ENCODE data around the gene TMEM52.

The TMEM52 gene

GRCh38 chr1:1924849-1925248, 5.8 kb upstream of the TMEM52 start:
- ATAC-seq: no peak
- TF ChIP-seq ISL1 (CRISPR knock-in tag; IDR thresholded peaks at IDR 0.05) (no peak), ZNF565 (CRISPR knock-in tag; conservative IDR thresholded peaks at IDR 0.05; ENCODE audit: low read depth) (no peak), ZNF70 (CRISPR knock-in tag; IDR thresholded peaks at IDR 0.05) (no peak), RARB (CRISPR knock-in tag; IDR thresholded peaks at IDR 0.05) (no peak), ZC3H10 (CRISPR knock-in tag; IDR thresholded peaks at IDR 0.05) (no peak), CREB5 (CRISPR knock-in tag; IDR thresholded peaks at IDR 0.05; ENCODE audit: low read depth) (no peak), ZFP30 (CRISPR knock-in tag; IDR thresholded peaks at IDR 0.05) (no peak), ZFP3 (CRISPR knock-in tag; IDR thresholded peaks at IDR 0.05) (no peak), SNAI2 (CRISPR knock-in tag; IDR thresholded peaks at IDR 0.05) (no peak), ESRRG (CRISPR knock-in tag; IDR thresholded peaks at IDR 0.05) (no peak), GLIS3 (CRISPR knock-in tag; IDR thresholded peaks at IDR 0.05) (no peak), CSDC2 (CRISPR knock-in tag; IDR thresholded peaks at IDR 0.05) (no peak), ZNF8 (CRISPR knock-in tag; IDR thresholded peaks at IDR 0.05) (no peak), POU6F1 (CRISPR knock-in tag; IDR thresholded peaks at IDR 0.05; ENCODE audit: borderline replicate concordance, low read depth) (no peak), PPARA (CRISPR knock-in tag; IDR thresholded peaks at IDR 0.05; ENCODE audit: borderline replicate concordance) (no peak), BACH2 (CRISPR knock-in tag; IDR thresholded peaks at IDR 0.05; ENCODE audit: borderline replicate concordance) (no peak)

GRCh38 chr1:1924386-1924785, 5.3 kb upstream of the TMEM52 start:
- TF ChIP-seq ZNF70 (CRISPR knock-in tag; IDR thresholded peaks at IDR 0.05) (no peak), SNAI2 (CRISPR knock-in tag; IDR thresholded peaks at IDR 0.05) (no peak), OSR1 (CRISPR knock-in tag; IDR thresholded peaks at IDR 0.05) (no peak), POU6F1 (CRISPR knock-in tag; IDR thresholded peaks at IDR 0.05; ENCODE audit: borderline replicate concordance, low read depth) (no peak), ZFP3 (CRISPR knock-in tag; IDR thresholded peaks at IDR 0.05) (no peak), ZC3H10 (CRISPR knock-in tag; IDR thresholded peaks at IDR 0.05) (no peak), PATZ1 (CRISPR knock-in tag; IDR thresholded peaks at IDR 0.05; ENCODE audit: borderline replicate concordance) (no peak), CREB5 (CRISPR knock-in tag; IDR thresholded peaks at IDR 0.05; ENCODE audit: low read depth) (no peak), CSDC2 (CRISPR knock-in tag; IDR thresholded peaks at IDR 0.05) (no peak), BACH2 (CRISPR knock-in tag; IDR thresholded peaks at IDR 0.05; ENCODE audit: borderline replicate concordance) (no peak), TOX (CRISPR knock-in tag; IDR thresholded peaks at IDR 0.05; ENCODE audit: borderline replicate concordance) (no peak), TCF4 (CRISPR knock-in tag; IDR thresholded peaks at IDR 0.05; ENCODE audit: borderline replicate concordance) (no peak)
- ATAC-seq: no peak

GRCh38 chr1:1922956-1923833, 4.1 kb upstream of the TMEM52 start:
- no peak for ATAC-seq
- TF ChIP-seq SNAI2 (CRISPR knock-in tag; IDR thresholded peaks at IDR 0.05): no peak
- no peak for TF ChIP-seq PATZ1 (CRISPR knock-in tag; IDR thresholded peaks at IDR 0.05; ENCODE audit: borderline replicate concordance)
- TF ChIP-seq ZNF8 (CRISPR knock-in tag; IDR thresholded peaks at IDR 0.05): no peak
- no peak for TF ChIP-seq CREB5 (CRISPR knock-in tag; IDR thresholded peaks at IDR 0.05; ENCODE audit: low read depth)
- no peak for TF ChIP-seq ISL1 (CRISPR knock-in tag; IDR thresholded peaks at IDR 0.05)
- no peak for TF ChIP-seq TOX (CRISPR knock-in tag; IDR thresholded peaks at IDR 0.05; ENCODE audit: borderline replicate concordance)
- TF ChIP-seq GLIS3 (CRISPR knock-in tag; IDR thresholded peaks at IDR 0.05): no peak
- TF ChIP-seq ZFP30 (CRISPR knock-in tag; IDR thresholded peaks at IDR 0.05): no peak
- no peak for TF ChIP-seq OSR1 (CRISPR knock-in tag; IDR thresholded peaks at IDR 0.05)
- no peak for TF ChIP-seq ZFP3 (CRISPR knock-in tag; IDR thresholded peaks at IDR 0.05)
- no peak for TF ChIP-seq ZNF70 (CRISPR knock-in tag; IDR thresholded peaks at IDR 0.05)
- no peak for TF ChIP-seq BACH2 (CRISPR knock-in tag; IDR thresholded peaks at IDR 0.05; ENCODE audit: borderline replicate concordance)
- no peak for TF ChIP-seq POU6F1 (CRISPR knock-in tag; IDR thresholded peaks at IDR 0.05; ENCODE audit: borderline replicate concordance, low read depth)
- TF ChIP-seq PPARA (CRISPR knock-in tag; IDR thresholded peaks at IDR 0.05; ENCODE audit: borderline replicate concordance): no peak

Measured in SK-N-SH treated with all-trans-retinoic acid at 6 μM for 48 hours (cell line).